NCI-H460 (cell line): ENCODE measurements around the gene FAM171A1. TPM values are rescaled to one million over a fixed set of nuclear protein-coding genes. Genes with fewer than 3 reads are reported as not detected.
"Not testable (repeated sequence)": the region's sequence is repeated elsewhere in the genome, so short reads cannot be mapped to it uniquely, and the experiment has no call there.

ENCODE experiments used
- DNase-seq: peaks from one replicate; pipeline ENCODE4 v3.0.0-alpha.2; 2016; ENCODE audit warnings: low read depth; ENCODE audit errors: extremely low read depth
- total RNA-seq: library from RNA; depleted of rRNA; stranded (reverse); fragments of >200 nt; shearing (Covaris generic); gene quantifications from 2 replicates; pipeline ENCODE4 v1.2.3, GENCODE V29; 2014

Gene FAM171A1
- total RNA-seq, 1 experiment from 2014 or later, result 8.3 TPM

GRCh38 chr10:15321431-15322341 is 49.4 kb downstream of the FAM171A1 start:
- DNase-seq, result no peak

GRCh38 chr10:15320522-15321203 is 50.4 kb downstream of the FAM171A1 start:
- DNase-seq, result no peak

- no peak for DNase-seq
These were observed 51.0 kb downstream of the FAM171A1 start for GRCh38 chr10:15320118-15320517.

GRCh38 chr10:15316871-15317464 is 54.1 kb downstream of the FAM171A1 start:
- no peak for DNase-seq

- DNase-seq, result no peak
These were observed 54.9 kb downstream of the FAM171A1 start for GRCh38 chr10:15316145-15316544.

GRCh38 chr10:15315286-15315685 is 55.8 kb downstream of the FAM171A1 start:
- DNase-seq, result no peak

GRCh38 chr10:15314482-15315045 is 56.5 kb downstream of the FAM171A1 start:
- no peak for DNase-seq

- DNase-seq, result no peak
These were observed 57.2 kb downstream of the FAM171A1 start for GRCh38 chr10:15313843-15314242.

- DNase-seq, result no peak
These were observed 58.0 kb downstream of the FAM171A1 start for GRCh38 chr10:15313047-15313446.

- no peak for DNase-seq
These were observed 59.4 kb downstream of the FAM171A1 start for GRCh38 chr10:15311569-15312280.

- no peak for DNase-seq
These were observed 60.1 kb downstream of the FAM171A1 start for GRCh38 chr10:15310776-15311568.

- no peak for DNase-seq
These were observed 61.9 kb downstream of the FAM171A1 start for GRCh38 chr10:15309221-15309620.

GRCh38 chr10:15306735-15307280 is 64.3 kb downstream of the FAM171A1 start:
- no peak for DNase-seq

GRCh38 chr10:15305634-15306033 is 65.5 kb downstream of the FAM171A1 start:
- DNase-seq, result no peak

- no peak for DNase-seq
These were observed 65.9 kb downstream of the FAM171A1 start for GRCh38 chr10:15305161-15305560.

- not testable (repeated sequence) for DNase-seq
These were observed 68.7 kb downstream of the FAM171A1 start for GRCh38 chr10:15302188-15302956.

GRCh38 chr10:15300697-15301096 is 70.4 kb downstream of the FAM171A1 start:
- DNase-seq, result no peak

GRCh38 chr10:15300145-15300544 is 70.9 kb downstream of the FAM171A1 start:
- DNase-seq, result no peak

- DNase-seq, result no peak
These were observed 74.4 kb downstream of the FAM171A1 start for GRCh38 chr10:15296701-15297100.
